A204.1 (cell line): Measurements from ENCODE around the gene MIB1.
"Not testable (repeated sequence)": the region's sequence is repeated elsewhere in the genome, so short reads cannot be mapped to it uniquely, and the experiment has no call there.

Experiments
- FAIRE-seq: peaks from 2 replicates; lab custom pipeline; 2012; peaks lifted over from hg19 to GRCh38; lab: Jason Lieb, UNC

MIB1 gene

GRCh38 chr18:21740538-21741311 lies at the start of gene MIB1:
MIB1 (plus strand) TSS chr18:21740792; CDS start chr18:21741584, 792 bp downstream.
- FAIRE-seq, result peak; percentile 98

- FAIRE-seq, result no peak
These were observed 47.3 kb upstream of the MIB1 start for GRCh38 chr18:21693322-21693721.

DNA sequence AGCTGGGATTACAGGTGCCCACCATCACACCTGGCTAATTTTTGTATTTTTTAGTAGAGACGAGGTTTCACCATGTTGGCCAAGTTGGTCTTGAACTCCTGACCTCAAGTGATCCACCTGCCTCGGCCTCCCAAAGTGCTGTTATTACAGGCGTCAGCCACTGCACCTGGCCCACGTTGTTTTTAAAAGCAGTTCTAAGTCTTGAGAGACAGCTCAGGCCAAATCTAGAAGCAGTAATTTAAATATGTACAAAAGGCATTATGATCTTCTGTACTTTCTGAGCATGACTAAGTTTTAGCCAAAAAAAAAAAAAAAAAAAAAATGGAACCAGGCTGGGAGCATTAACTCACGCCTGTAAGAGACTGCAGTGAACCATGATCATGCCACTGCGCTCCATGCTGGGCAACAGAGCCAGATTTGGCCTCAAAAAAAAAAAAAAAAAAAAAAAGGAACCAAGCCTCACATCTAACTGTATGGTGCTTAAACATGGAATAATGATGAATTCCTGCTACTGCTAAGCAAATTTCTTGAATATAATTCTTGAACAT lies 40.0 kb upstream of the MIB1 start:
- no peak for FAIRE-seq

DNA sequence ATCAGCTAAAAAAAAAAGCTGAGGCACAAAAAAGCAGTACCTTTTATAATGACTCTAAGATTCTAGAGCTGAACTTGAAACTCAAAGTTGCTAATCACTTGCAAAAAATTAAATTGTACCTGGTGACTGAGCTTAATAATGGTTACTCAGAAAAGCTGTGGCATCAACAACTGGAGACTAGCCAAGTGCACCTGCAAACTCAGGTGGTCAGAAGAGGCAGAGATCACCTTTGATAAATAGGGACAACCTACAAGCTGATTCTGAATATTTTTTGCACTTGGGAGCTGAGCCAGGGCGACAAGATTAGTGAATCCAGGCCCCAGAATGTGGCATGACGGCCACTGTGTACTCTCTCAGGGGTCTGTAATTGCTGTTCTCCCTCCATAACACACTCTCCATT lies 39.0 kb upstream of the MIB1 start:
- no peak for FAIRE-seq

DNA sequence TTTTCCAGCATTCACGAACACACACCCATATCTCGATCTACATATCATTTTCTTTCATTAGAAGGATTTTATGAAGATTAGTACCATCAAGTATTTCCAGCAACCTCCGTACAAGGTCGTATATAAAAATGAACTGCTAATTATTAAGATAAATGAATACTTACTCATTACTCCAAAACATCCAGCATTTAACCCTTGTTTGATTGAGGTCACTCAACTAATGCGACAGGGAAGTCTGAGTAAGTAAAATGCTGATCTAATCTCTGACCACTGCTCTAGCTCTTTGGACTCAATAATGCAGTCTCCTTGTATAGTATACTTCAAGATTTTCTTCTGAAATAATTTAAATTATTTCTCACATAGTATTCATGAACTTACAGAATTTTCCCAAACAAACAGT lies 38.0 kb upstream of the MIB1 start:
- no peak for FAIRE-seq

GRCh38 chr18:21703241-21703820 lies 37.3 kb upstream of the MIB1 start:
- no peak for FAIRE-seq

DNA sequence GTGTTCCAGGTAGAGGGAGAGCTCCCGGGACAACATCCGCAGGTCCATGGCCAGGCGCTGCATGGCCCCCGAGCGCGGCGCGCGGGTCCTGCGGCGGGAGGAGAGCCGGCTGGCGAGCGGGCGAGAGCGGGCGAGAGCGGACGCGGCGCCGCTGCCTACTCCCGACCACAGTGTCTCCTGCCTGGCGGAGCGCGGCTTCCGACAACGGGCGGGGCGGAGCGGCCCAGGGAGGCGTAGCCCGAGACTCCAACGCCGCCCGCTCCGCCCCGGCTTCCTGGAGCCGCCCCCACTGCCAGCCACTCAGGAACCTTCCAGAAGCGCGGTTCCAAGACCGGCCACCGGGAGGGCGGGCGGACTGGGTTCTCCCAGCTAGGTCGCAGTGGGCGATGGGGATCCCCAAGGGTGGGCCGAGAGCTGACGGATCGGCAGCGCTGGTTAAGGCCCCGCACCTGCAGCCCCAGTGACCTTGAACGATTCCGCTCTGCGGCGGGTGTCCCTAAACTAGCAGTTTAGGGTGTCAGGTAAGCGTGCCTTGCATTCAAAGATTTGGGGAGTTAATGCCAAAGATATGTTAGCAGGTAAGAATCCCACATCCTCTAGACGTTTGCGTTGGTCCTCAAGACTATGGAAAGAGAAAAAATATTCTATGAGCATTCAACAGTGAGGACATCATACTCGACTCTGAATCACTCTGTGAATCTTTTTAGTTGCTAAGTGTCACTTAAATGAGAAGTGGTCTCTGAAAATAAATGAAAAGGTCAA lies 35.8 kb upstream of the MIB1 start, which contains the start of gene ABHD3:
TSS of gene ABHD3 (minus strand) at position 172 of the 762 bp plus-strand sequence. CDS start at position 63, 109 bp downstream.
- FAIRE-seq, result no peak

GRCh38 chr18:21706386-21706865 lies 34.2 kb upstream of the MIB1 start:
- no peak for FAIRE-seq

DNA sequence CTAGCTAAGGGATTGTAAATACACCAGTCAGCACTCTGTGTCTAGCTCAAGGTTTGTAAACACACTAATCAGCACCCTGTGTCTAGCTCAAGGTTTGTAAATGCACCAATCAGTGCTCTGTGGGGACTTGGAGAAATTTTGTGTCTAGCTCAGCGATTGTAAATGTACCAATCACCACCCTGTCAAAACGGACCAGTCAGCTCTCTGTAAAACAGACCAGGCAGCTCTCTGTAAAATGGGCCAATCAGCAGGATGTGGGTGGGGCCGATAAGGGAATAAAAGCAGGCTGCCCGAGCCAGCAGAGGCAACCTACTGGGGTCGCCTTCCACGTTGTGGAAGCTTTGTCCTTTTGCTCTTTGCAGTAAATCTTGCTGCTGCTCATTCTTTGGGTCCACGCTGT lies 33.5 kb upstream of the MIB1 start:
- FAIRE-seq, result not testable (repeated sequence)

GRCh38 chr18:21714474-21714873 lies 26.1 kb upstream of the MIB1 start:
- FAIRE-seq, result no peak

- no peak for FAIRE-seq
These were observed 17.9 kb upstream of the MIB1 start for GRCh38 chr18:21722687-21723086.

DNA sequence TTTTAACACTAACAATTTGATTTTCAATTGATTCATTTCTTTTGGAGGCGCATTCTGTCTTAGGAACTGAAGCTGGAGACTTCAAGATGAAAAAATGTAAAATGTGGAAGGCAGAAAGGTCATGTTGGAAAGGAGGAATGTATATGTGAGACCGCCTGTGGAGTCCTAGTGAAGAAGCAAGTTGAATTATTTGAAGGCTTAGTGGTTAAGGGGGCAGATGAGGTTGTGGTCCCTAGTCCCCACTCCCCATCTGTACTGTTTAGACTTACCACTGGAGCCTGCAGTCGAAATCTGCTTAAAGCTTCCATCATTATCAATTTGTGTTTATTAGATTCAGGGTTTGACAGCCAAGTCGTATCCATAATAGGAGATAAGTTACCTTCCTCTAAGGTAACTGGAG lies 15.4 kb upstream of the MIB1 start:
- FAIRE-seq, result no peak

DNA sequence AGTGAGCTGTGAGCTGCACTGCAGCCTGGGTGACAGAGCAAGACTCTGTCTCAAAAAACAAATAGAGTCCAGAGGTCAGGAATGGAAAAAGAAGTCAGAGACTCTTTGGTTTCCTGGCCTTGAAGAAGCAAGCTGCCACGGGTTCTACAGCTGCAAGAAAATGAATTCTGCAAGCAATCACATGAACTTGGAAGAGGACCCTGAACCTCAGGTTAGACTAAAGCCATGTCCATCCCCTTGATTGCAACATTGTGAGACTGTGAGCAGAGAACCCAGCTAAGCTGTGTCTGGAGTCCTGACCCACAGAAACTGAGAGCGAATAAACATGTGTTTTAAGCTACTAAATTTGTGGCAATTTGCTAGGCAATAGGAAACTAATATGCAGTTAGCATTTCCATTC lies 12.9 kb upstream of the MIB1 start:
- no peak for FAIRE-seq

GRCh38 chr18:21733011-21733410 lies 7.6 kb upstream of the MIB1 start:
- no peak for FAIRE-seq

DNA sequence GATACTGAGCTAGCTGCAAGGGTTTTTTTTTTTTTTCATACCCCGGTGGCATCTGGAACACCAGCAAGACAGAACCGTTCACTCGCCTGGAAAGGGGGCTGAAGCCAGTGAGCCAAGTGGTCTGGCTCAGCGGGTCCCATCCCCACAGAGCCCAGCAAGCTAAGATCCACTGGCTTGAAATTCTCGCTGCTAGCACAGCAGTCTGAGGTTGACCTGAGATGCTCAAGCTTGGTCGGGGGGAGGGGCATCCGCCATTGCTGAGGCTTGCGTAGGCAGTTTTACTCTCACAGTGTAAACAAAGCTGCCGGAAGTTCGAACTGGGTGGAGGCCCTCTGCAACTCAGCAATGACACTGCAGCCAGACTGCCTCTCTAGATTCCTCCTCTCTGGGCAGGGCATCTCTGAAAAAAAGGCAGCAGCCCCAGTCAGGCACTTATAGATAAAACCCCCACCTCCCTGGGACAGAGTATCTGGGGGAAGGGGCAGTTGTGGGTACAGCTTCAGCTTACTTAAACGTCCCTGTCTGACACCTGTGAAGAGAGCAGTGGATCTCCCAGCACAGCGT lies 5.1 kb upstream of the MIB1 start:
- FAIRE-seq, result no peak

DNA sequence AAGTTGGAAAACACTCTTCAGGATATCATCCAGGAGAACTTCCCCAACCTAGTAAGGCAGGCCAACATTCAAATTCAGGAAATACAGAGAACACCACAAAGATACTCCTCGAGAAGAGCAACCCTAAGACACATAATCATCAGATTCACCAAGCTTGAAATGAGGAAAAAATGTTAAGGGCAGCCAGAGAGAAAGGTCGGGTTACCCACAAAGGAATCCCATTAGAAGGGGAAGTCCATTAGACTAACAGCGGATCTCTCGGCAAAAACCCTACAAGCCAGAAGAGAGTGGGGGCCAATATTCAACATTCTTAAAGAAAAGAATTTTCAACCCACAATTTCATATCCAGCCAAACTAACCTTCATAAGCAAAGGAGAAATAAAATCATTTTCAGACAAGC lies 3.7 kb upstream of the MIB1 start:
- FAIRE-seq, result not testable (repeated sequence)

- no peak for FAIRE-seq
These were observed 721 bp upstream of the MIB1 start for GRCh38 chr18:21739604-21740537.

DNA sequence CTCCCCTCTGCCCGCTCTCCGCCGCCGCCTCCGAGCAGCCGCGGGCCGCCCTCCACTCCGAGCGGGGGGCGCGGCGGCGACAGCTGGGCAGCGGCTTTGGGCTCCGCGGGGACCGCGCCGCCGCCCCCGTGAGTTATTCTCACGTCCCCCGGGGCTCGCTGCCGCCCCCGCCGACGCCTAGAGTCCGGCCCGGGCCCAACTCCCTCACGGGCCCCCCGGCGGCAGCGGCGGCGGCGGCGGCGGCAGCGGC lies 645 bp downstream of the MIB1 start:
- no peak for FAIRE-seq

GRCh38 chr18:21741562-21742314 lies 1.1 kb downstream of the MIB1 start:
- FAIRE-seq, result no peak

DNA sequence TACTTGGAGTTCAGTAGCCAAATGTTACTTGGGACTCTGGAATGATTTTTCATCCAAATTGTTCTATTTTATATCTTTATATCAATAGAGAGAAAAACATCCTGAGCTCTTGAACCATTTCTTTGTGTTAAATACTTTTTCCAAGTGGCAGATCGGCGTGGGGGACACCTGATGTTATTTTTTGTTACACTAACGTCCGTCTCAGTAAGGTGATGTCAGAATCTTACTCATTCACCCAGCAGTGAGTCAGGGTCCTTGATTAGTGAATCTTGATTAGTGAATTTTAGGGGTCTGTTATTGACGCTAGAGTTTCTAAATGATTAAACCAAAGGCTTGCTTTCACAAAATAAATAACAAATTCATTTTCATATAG lies 1.7 kb downstream of the MIB1 start:
- FAIRE-seq, result no peak
